Measurements from ENCODE around the gene BAHCC1. TPM values are rescaled to one million over a fixed set of nuclear protein-coding genes. Genes with fewer than 3 reads are reported as not detected.

Gene BAHCC1
- total RNA-seq, 1 experiment from 2014 or later = 0.17 TPM

DNA sequence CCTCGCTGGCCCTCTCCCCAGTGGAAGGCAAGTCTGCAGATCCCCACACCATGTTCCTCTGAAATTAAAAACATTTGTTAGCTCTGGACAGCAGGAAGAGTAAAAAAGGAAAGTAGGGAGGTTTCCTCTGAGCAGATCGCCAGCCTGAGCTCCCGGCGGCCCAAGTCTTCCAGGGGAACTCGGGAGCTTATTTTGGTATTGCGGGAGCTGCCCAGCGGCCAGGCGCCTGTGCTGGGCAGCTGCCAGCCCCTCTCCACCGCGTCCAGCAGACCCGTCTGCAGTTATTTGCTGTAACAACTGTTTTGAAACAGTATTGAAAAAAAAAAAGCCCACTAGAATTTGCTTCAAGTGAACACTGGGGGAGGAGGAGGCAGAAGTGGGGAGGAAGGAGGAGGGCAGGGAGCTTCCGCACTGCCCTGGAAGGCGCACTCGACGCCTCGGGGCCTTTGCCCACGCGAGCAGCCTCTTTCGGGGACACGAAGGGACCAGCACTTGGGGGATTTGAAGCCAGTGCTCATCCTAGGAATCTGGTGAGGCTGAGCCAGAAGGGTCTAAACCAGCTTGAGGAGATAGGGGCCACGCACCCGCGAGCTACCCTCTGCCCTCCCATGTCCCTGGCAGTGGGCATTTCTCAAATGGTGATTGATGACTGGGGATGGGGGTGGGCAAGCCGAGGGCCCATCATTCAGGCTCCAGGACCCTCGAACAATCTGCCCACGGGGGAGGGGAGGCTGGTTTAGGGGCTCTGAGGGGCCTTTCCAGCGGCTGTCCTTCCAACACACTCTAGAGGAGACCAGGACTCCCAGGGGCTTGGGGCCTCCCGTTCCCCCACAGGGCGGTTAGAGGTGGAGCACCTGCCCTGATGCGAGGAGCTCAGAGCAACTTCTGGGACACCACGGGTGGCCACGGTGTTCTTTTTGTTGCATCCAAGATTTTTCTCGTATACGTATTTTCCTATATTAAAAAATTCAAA lies 3.0 kb upstream of the BAHCC1 start:
- BruUV-seq (replicated peaks) = TSS peak; percentile 38
- Mint-ChIP-seq H3K27me3 (ENCODE audit: unreplicated experiment) (peaks cover 61% of the 10 kb centered on the region), H3K27ac (ENCODE audit: unreplicated experiment) (no peak overlapping the region), H3K36me3 (ENCODE audit: insufficient read depth, unreplicated experiment) (peaks cover 34% of the 10 kb centered on the region), H3K4me3 (ENCODE audit: low read depth, unreplicated experiment) (peak overlapping the region; percentile 76), H3K4me1 (ENCODE audit: low read depth, unreplicated experiment) (peaks cover 20% of the 10 kb centered on the region), H3K9me3 (ENCODE audit: low read depth, unreplicated experiment) (no peaks in the 10 kb centered on the region)
- intact Hi-C loops (cut with micrococcal nuclease; ENCODE audit: unreplicated experiment) = no loop called here
- CTCF ChIA-PET = interaction anchor here (1.4 kb wide), 1 partner anchor 56 kb away, joined by 3 read pairs; no protein-coding TSS in a partner anchor
- TF ChIP-seq, protein P1, sequence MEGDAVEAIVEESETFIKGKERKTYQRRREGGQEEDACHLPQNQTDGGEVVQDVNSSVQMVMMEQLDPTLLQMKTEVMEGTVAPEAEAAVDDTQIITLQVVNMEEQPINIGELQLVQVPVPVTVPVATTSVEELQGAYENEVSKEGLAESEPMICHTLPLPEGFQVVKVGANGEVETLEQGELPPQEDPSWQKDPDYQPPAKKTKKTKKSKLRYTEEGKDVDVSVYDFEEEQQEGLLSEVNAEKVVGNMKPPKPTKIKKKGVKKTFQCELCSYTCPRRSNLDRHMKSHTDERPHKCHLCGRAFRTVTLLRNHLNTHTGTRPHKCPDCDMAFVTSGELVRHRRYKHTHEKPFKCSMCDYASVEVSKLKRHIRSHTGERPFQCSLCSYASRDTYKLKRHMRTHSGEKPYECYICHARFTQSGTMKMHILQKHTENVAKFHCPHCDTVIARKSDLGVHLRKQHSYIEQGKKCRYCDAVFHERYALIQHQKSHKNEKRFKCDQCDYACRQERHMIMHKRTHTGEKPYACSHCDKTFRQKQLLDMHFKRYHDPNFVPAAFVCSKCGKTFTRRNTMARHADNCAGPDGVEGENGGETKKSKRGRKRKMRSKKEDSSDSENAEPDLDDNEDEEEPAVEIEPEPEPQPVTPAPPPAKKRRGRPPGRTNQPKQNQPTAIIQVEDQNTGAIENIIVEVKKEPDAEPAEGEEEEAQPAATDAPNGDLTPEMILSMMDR (IDR thresholded peaks at IDR 0.05; ENCODE audit: unreplicated experiment) = no peak
- no peak for DNase-seq

DNA sequence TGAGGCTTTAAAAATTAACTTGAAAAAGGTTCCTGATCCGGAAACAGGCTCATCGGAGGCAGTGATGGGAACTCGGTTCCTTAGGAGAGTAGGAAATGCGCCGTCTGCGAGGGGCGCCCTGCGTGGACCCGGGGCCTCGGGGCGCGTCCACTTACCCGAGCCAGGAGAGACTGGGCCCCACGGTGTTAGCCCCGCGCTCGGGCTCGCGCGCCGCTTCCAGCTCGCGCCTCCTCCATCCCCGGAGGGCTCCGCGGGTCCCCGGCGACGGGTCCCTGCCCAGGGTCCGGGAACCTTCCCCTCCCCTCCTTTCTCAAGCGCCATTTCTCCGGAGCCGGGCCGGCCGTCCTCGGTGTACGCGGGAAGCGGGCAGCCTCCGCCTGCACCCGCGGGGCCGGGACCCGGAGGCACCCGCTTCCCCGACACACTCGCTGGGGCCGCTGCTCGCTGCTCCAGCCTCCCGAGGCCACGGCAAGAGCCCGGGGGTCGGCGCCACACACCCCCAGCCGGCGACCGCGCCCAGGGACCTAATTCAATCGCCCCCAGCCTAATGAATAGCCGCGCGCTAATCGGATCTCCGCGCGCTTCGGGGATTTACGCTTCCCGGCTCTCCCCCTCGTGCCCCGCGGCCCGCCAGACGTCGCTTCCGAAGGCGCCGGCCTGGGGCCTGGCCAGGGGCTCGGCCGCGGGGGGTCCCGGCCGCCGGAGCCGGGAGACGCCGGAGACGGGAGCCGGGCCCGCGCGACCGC lies 2.2 kb upstream of the BAHCC1 start:
- TF ChIP-seq, protein P1 (IDR thresholded peaks at IDR 0.05; ENCODE audit: unreplicated experiment) = no peak
- CTCF ChIA-PET = interaction anchor here (0.8 to 1.4 kb wide), 2 partner anchors 57 to 79 kb away, joined by 3 read pairs; no protein-coding TSS in a partner anchor
- Mint-ChIP-seq H3K9me3 (ENCODE audit: low read depth, unreplicated experiment) (no peaks in the 10 kb centered on the region), H3K4me3 (ENCODE audit: low read depth, unreplicated experiment) (peak overlapping the region; percentile 76), H3K36me3 (ENCODE audit: insufficient read depth, unreplicated experiment) (peaks cover 34% of the 10 kb centered on the region), H3K27me3 (ENCODE audit: unreplicated experiment) (peaks cover 61% of the 10 kb centered on the region), H3K27ac (ENCODE audit: unreplicated experiment) (no peak overlapping the region), H3K4me1 (ENCODE audit: low read depth, unreplicated experiment) (peaks cover 20% of the 10 kb centered on the region)
- no peak for DNase-seq
- no TSS peak for BruUV-seq (replicated peaks)
- intact Hi-C loops (cut with micrococcal nuclease; ENCODE audit: unreplicated experiment) = no loop called here

DNA sequence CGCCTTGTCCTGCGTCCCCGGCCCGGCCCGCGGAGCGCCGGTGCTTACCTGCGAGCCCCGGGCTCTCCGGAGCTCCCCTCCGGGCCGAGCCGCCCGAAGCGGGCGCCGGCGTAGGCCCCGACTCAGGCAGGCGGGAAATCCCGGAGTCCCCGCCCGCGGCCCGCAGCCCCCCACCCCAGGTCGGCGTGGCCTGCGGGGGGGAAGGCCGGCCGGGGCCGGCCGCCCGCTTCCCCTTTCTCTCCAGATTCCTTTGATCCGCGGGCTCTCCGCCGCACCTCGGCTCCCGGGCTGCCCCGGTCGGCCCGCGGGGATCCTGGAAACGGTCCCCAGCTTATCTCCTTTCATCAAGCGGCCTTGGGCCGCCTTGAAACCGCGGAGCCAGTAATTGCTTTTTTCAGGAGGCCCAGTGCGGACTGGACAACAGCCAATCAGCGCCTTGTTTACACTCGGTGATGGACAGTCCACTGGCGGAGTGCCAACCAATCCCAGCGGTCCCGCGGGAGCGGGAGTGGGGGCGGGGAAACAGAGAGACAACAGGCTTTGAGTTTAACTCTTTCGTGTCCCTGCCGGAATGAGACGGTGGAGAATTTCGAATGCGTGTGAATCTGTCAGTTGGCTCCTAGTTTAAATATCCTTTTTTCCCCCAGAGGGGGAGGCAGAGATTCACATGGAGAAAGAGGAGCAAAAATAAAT lies 1.4 kb upstream of the BAHCC1 start:
- CTCF ChIA-PET = interaction anchor here (0.8 to 1.4 kb wide), 2 partner anchors 58 to 80 kb away, joined by 3 read pairs; no protein-coding TSS in a partner anchor
- peaks cover 61% of the 10 kb centered on the region for H3K27me3 Mint-ChIP-seq (ENCODE audit: unreplicated experiment)
- TF ChIP-seq, protein P1 (IDR thresholded peaks at IDR 0.05; ENCODE audit: unreplicated experiment) = no peak
- peak overlapping the region; percentile 76 for H3K4me3 Mint-ChIP-seq (ENCODE audit: low read depth, unreplicated experiment)
- H3K9me3 Mint-ChIP-seq (ENCODE audit: low read depth, unreplicated experiment) = no peaks in the 10 kb centered on the region
- H3K36me3 Mint-ChIP-seq (ENCODE audit: insufficient read depth, unreplicated experiment) = peaks cover 36% of the 10 kb centered on the region
- intact Hi-C loops (cut with micrococcal nuclease; ENCODE audit: unreplicated experiment) = no loop called here
- BruUV-seq (replicated peaks) = no TSS peak
- peaks cover 23% of the 10 kb centered on the region for H3K4me1 Mint-ChIP-seq (ENCODE audit: low read depth, unreplicated experiment)
- peak overlapping the region; percentile 94 for H3K27ac Mint-ChIP-seq (ENCODE audit: unreplicated experiment)
- DNase-seq = peak; percentile 100

DNA sequence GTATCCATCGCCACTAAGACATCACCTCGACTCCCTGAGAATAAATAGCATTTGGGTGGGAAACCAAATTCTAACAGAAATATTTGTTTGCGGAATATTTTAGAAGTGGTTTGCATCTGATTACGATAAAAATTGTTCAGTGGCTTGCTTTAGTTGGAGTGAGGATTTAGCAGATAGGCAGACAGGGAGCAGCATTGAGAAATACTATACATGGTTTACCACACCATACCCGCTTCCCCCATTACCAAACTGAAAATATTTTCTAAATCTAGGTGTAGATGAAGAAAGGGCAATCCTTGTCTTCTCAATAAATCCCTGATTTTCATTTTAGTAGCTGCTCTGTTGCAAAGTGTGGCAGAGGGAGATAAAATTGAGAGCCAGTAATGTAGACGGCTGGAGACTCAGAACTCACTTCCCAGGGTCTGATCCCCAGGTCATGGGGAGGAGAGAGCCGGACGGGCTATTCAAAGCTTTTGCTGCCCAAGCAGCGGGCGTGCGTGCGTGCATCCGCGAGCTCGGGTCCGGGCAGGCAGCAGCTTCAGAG lies 808 bp upstream of the BAHCC1 start:
- TF ChIP-seq, protein P1 (IDR thresholded peaks at IDR 0.05; ENCODE audit: unreplicated experiment) = no peak
- CTCF ChIA-PET = interaction anchor here (0.6 to 1.4 kb wide), 7 partner anchors 30 to 1959 kb away, joined by 3 to 7 read pairs (median 4); partner anchors contain the start of genes NDUFAF8 and TEPSIN
- peaks cover 28% of the 10 kb centered on the region for H3K4me1 Mint-ChIP-seq (ENCODE audit: low read depth, unreplicated experiment)
- no TSS peak for BruUV-seq (replicated peaks)
- H3K27me3 Mint-ChIP-seq (ENCODE audit: unreplicated experiment) = peaks cover 61% of the 10 kb centered on the region
- H3K36me3 Mint-ChIP-seq (ENCODE audit: insufficient read depth, unreplicated experiment) = peaks cover 39% of the 10 kb centered on the region
- no peak for DNase-seq
- H3K4me3 Mint-ChIP-seq (ENCODE audit: low read depth, unreplicated experiment) = peak overlapping the region; percentile 76
- H3K9me3 Mint-ChIP-seq (ENCODE audit: low read depth, unreplicated experiment) = no peaks in the 10 kb centered on the region
- peak overlapping the region; percentile 94 for H3K27ac Mint-ChIP-seq (ENCODE audit: unreplicated experiment)
- intact Hi-C loops (cut with micrococcal nuclease; ENCODE audit: unreplicated experiment) = no loop called here

Measured in Calu3 (cell line).